HUDEP-2 (cell line): Measurements from ENCODE around the gene FAM20B.
"Not testable (repeated sequence)": the region's sequence is repeated elsewhere in the genome, so short reads cannot be mapped to it uniquely, and the experiment has no call there.

Experiments
- DNase-seq, 76 experiments: peaks; one replicate each; lab custom pipeline; 2025; ENCODE audit not compliant: unreplicated experiment in 76 of 76; lab: John Stamatoyannopoulos, UW

The FAM20B gene, protein sequence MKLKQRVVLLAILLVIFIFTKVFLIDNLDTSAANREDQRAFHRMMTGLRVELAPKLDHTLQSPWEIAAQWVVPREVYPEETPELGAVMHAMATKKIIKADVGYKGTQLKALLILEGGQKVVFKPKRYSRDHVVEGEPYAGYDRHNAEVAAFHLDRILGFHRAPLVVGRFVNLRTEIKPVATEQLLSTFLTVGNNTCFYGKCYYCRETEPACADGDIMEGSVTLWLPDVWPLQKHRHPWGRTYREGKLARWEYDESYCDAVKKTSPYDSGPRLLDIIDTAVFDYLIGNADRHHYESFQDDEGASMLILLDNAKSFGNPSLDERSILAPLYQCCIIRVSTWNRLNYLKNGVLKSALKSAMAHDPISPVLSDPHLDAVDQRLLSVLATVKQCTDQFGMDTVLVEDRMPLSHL

GRCh38 chr1:179025125-179025974, at the start of gene FAM20B:
FAM20B (plus strand) TSS chr1:179025894; CDS start chr1:179043848, 17,954 bp downstream.
- peak in 75 of 76 experiments; percentile 27 to 95 (median 90) for DNase-seq

DNA sequence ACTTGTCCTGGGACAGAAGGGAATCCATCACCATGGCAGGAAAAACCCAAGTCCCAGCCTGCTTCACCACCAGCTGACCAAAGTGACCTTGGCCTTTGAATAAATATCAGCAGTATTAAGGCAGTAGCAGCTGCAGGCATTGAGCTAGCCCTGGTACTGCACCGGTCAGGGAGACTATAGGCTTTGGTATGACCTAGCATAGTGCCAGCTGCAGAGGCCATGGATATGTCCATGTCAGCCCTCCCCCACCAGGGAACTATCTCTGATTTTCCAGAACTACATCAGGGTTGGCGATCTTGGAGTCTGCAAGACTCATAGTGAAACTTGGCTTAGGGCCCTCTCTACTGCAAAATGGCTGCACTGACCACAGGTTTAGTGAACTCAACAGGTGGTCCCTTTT, 49.2 kb upstream of the FAM20B start:
- no peak for DNase-seq

GRCh38 chr1:178986204-178986603, 39.5 kb upstream of the FAM20B start:
- no peak for DNase-seq

DNA sequence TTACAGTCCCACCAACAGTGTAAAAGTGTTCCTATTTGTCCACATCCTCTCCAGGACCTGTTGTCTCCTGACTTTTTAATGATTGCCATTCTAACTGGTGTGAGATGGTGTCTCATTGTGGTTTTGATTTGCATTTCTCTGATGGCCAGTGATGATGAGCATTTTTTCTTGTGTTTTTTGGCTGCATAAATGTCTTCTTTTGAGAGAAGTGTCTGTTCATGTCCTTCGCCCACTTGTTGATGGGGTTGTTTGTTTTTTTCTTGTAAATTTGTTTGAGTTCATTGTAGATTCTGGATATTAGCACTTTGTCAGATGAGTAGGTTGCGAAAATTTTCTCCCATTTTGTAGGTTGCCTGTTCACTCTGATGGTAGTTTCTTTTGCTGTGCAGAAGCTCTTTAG, 37.5 kb upstream of the FAM20B start:
- DNase-seq = not testable (repeated sequence)

DNA sequence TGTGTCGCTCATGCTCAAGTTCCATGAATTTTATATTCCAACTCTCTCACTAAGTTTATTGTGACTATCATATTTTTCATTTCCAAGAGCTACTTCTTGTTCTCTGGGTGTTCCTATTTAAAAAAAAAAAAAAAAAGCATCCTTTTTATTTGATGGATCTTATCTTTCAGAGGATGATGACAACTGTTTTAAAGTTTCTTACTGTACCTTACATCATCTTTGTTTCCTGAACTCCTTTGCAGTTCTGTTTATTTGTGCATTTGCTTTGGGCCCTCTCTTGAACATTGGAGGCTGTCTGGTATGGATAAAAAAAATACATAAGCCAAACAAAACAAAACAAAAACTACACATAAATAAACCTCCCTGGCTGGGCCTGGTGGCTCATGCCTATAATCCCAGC, 32.1 kb upstream of the FAM20B start:
- DNase-seq = no peak

DNA sequence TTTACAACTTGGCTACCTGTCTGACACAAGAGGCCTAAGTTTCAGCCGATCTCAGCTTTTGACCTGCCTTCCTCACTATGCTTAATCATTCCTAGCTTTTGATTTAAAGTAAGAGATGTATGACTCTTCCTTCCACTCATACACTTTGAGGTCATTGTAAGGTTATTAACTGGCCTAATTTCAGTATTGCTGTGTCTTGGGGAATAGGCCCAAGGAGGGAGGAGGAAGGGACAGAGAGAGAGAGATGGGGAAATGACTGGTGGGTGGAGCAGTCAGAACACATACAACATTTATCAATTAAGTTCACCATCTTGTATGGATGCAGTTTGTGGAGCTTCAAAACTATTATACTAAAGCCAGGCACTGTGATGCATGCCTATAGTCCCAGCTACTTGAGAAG, 28.3 kb upstream of the FAM20B start:
- no peak for DNase-seq

- no peak for DNase-seq
Observed at GRCh38 chr1:178998295-178998694, 27.4 kb upstream of the FAM20B start.

DNA sequence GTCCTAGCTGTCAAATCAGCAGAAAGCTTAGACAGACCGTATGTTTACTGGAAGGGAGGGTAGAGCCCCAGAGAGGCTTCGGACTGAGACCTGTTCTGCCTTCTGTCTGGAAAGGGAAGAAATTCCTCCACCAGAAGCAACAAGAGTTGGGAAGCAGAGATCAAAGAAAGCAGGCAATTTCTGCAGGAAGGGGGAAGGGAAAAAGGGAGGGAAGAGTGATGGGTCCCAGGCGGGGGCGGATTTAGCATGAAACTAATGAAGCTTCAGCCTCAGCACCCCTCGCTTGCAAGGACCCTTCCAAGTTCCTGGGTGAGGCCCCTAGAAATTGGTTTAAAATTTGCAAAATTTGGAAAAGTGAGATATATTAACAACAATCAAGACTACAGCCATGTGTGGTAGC, 26.6 kb upstream of the FAM20B start:
- DNase-seq = no peak

GRCh38 chr1:179001451-179001850, 24.2 kb upstream of the FAM20B start:
- no peak for DNase-seq

GRCh38 chr1:179002064-179002463, 23.6 kb upstream of the FAM20B start:
- not testable (repeated sequence) for DNase-seq

DNA sequence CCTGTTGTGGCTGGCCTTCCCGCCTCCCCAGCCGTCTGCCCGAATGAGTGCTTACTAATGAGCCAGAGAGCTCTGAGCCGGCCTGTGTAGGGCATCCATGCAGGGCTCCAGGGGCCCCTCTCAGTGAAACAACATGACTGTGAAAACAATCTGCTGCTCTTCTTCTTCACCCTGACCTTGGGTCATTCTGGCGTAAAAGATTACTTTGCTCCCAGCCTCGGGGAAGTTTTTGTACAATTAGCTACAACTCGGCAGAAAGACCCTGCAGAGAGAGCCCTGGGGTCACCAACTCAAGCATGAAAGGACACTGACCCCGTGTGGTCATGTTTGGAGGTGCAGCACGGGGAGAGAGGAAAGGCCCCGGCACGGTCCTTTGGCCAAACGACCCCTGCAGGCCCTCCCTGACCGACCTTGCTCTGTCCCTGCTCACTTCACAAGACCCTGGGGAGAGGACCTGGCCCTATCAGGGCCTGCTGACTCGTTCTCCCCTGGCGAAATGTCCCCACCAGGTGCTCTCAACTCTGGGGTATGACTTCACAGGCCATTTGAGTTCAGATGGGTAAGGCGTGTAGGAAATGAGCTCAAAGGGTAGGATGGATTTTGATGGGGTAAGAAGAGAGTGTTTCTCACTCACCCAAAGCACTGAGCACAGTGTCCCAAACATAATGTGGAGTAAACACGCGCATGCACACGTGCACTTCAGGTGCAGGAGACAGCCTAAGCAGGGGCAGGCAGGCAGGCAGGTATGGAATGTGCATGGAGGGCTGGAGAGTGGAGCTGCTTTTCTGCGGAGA, 22.9 kb upstream of the FAM20B start:
- DNase-seq = peak in 45 of 76 experiments; percentile 5 to 65 (median 49)

GRCh38 chr1:179003512-179004066, 22.1 kb upstream of the FAM20B start:
- no peak for DNase-seq

- DNase-seq = no peak
Observed at GRCh38 chr1:179007233-179007632, 18.5 kb upstream of the FAM20B start.

GRCh38 chr1:179010671-179011070, 15.0 kb upstream of the FAM20B start:
- DNase-seq = no peak

GRCh38 chr1:179012038-179012437, 13.7 kb upstream of the FAM20B start:
- no peak for DNase-seq

DNA sequence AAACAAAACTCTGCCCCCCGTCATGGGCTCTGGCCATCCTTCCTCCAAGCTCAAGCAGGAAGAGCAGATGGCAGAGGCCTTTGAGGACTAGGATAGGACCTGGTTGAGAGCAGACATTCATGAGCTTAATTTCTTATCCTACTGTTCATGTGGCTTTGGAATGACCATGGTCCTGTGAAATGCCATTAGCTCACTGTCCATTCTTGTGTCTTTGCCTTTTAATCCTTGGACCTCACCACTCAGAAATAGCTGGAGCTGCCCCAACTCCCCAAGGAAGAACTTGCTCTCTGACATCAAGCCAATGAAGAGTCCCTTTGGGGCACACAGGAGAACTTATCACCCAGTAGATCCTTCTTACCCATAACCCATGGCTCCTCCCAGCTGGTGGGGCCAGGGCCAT, 11.6 kb upstream of the FAM20B start:
- DNase-seq = peak in 3 of 76 experiments; percentile 13 to 32 (median 21)

DNA sequence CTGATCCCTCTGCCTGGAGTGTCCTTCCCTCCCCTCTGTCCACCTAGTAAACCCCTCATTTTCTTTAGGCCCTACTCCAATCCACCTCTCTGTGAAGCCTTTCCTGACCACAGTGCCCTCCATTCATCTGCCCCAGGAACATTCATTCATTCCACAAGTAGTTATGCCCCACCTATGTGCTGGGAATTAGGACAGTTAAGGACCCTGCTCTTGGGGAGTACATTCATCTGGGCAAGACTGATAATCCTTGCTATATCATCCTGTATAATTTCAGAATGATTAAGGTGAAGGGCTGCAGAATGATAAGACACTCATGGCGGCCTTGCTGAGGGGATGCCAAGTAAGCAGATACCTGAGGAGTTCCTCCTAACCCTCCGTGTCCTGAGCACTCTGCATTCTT, 10.3 kb upstream of the FAM20B start:
- DNase-seq = peak in 27 of 76 experiments; percentile 8 to 62 (median 35)

GRCh38 chr1:179016706-179017382, 8.8 kb upstream of the FAM20B start:
- peak; percentile 46 to 98 (median 95) for DNase-seq

DNA sequence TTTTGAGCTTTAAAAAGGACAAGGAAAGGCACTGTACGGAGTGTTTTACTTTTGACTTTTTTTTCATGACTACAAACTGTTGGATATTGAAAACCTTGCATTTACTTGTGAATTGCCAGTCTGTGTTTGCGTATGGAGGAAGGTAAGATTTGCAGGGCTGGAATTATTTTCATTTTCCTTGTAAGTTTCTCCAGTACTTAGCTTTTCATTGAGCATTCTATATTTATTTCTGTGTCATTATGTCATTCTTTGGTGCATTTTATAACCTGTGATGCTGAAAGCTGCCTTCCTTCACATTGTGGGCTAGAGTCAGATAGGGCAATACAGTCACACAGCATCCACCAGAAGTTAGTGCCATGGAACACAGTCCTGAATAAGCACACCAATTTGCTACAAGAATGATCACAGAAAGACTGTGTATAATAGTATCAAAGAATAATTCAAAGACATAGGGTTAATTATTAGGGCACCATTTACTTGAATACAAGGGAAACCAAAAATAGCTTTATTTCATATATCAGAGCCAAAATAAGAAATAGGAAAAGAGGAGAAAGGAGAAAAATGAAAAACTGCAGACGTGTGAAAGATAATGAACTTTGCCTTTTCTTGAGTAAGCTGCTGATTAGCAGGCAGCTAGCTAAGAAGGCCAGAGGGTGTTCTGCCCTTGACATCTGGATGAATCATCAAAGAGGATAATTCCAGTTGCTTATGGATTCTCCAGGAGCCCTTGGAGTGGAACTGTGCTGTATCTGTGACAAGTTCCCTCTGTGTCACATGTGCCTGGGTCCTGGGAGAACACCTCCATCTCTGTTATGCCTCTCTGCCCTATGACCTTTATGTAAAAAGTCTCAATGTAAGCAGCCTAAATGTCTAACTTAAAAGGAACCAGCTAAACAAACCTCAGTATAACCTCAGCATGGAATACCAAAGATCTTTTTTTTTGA, 8.0 kb upstream of the FAM20B start:
- peak in 17 of 76 experiments; percentile 9 to 51 (median 23) for DNase-seq
